Measurements from ENCODE around the gene YIF1B.

Gene YIF1B

GRCh38 chr19:38290631-38291147, 25.1 kb downstream of the YIF1B start:
- 0 out of 2 replicates have a peak overlapping the region, but pooled peaks have one; percentile 11 for H3K27ac ChIP-seq
- no peak for TF ChIP-seq Cebpa-rat (IDR thresholded peaks at IDR 0.05)
- no peak overlapping the region for H3K4me2 ChIP-seq
- peaks cover 33% of the 10 kb centered on the region for H4K20me1 ChIP-seq
- no peak overlapping the region for H3K4me3 ChIP-seq
- H3K36me3 ChIP-seq = peaks cover 85% of the 10 kb centered on the region
- H3K27me3 ChIP-seq = no peaks in the 10 kb centered on the region
- H3K4me1 ChIP-seq = peaks cover 18% of the 10 kb centered on the region
- no peak overlapping the region for H3K9ac ChIP-seq
- H3K9me3 ChIP-seq = no peaks in the 10 kb centered on the region

DNA sequence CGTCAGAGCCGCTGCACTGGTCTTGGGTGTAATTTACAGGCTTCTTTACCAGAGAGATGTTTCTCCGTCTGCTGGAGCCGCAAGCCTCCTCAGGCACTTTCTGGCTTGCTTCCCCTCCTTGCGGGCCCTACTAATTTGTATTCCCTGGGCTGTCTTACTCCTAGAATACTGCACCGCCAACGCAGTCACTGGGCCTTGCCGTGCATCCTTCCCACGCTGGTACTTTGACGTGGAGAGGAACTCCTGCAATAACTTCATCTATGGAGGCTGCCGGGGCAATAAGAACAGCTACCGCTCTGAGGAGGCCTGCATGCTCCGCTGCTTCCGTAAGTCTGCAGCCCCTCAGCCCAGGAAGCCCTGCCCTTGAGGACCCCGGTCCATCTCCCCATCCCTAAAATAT, 25.8 kb downstream of the YIF1B start:
- no peak overlapping the region for H3K4me2 ChIP-seq
- no peak overlapping the region for H3K4me3 ChIP-seq
- H3K4me1 ChIP-seq = peaks cover 25% of the 10 kb centered on the region
- no peak overlapping the region for H3K9ac ChIP-seq
- H3K27me3 ChIP-seq = no peaks in the 10 kb centered on the region
- no peaks in the 10 kb centered on the region for H3K9me3 ChIP-seq
- peaks cover 39% of the 10 kb centered on the region for H4K20me1 ChIP-seq
- H3K36me3 ChIP-seq = peaks cover 92% of the 10 kb centered on the region
- TF ChIP-seq Cebpa-rat (IDR thresholded peaks at IDR 0.05) = no peak
- no peak overlapping the region for H3K27ac ChIP-seq

GRCh38 chr19:38288123-38288855, 27.5 kb downstream of the YIF1B start:
- Histone ChIP-seq H3K27ac (no peak overlapping the region), H3K9ac (no peak overlapping the region), H3K4me3 (no peak overlapping the region), H3K9me3 (no peaks in the 10 kb centered on the region), H3K36me3 (peaks cover 91% of the 10 kb centered on the region), H3K4me2 (no peak overlapping the region), H4K20me1 (peaks cover 55% of the 10 kb centered on the region), H3K4me1 (peaks cover 42% of the 10 kb centered on the region), H3K27me3 (no peaks in the 10 kb centered on the region)
- TF ChIP-seq Cebpa-rat (IDR thresholded peaks at IDR 0.05) = no peak

DNA sequence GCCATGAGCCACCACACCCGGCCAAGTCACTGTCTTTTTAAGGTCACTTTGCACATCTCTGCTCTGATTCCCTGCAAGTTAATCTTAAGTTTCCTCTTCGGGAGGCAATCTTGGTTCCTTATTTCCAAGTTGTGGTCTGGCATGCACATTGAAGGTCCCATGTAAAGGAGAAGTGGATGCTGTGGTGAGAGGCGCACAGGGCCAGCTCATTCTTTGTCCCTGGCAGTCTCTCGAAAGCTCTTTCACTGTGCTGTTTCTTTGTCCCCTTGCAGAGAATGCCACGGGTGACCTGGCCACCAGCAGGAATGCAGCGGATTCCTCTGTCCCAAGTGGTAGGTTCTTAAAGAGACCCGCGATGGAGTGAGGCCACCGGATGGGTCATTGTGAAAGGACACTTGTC, 28.1 kb downstream of the YIF1B start:
- H3K36me3 ChIP-seq = peaks cover 88% of the 10 kb centered on the region
- no peak overlapping the region for H3K4me3 ChIP-seq
- H4K20me1 ChIP-seq = peaks cover 62% of the 10 kb centered on the region
- no peak overlapping the region for H3K27ac ChIP-seq
- H3K9me3 ChIP-seq = no peaks in the 10 kb centered on the region
- no peak overlapping the region for H3K4me2 ChIP-seq
- H3K9ac ChIP-seq = no peak overlapping the region
- H3K4me1 ChIP-seq = peaks cover 48% of the 10 kb centered on the region
- no peaks in the 10 kb centered on the region for H3K27me3 ChIP-seq
- no peak for TF ChIP-seq Cebpa-rat (IDR thresholded peaks at IDR 0.05)

GRCh38 chr19:38285567-38285966, 30.2 kb downstream of the YIF1B start:
- peaks cover 77% of the 10 kb centered on the region for H3K36me3 ChIP-seq
- peaks cover 68% of the 10 kb centered on the region for H3K4me1 ChIP-seq
- no peak overlapping the region for H3K4me3 ChIP-seq
- no peaks in the 10 kb centered on the region for H3K9me3 ChIP-seq
- H4K20me1 ChIP-seq = peaks cover 69% of the 10 kb centered on the region
- H3K4me2 ChIP-seq = peak overlapping the region; percentile 83
- no peak overlapping the region for H3K9ac ChIP-seq
- TF ChIP-seq Cebpa-rat (IDR thresholded peaks at IDR 0.05) = no peak
- H3K27ac ChIP-seq = no peak overlapping the region
- no peaks in the 10 kb centered on the region for H3K27me3 ChIP-seq

GRCh38 chr19:38284422-38284821, 31.3 kb downstream of the YIF1B start:
- H3K4me1 ChIP-seq = peaks cover 80% of the 10 kb centered on the region
- no peak overlapping the region for H3K4me3 ChIP-seq
- H3K36me3 ChIP-seq = peaks cover 74% of the 10 kb centered on the region
- no peaks in the 10 kb centered on the region for H3K9me3 ChIP-seq
- peak overlapping the region; percentile 83 for H3K4me2 ChIP-seq
- TF ChIP-seq Cebpa-rat (IDR thresholded peaks at IDR 0.05) = no peak
- H3K9ac ChIP-seq = peak overlapping the region; percentile 54; the same call in 1 of the 2 replicates
- H3K27ac ChIP-seq = peak overlapping the region; percentile 68
- H3K27me3 ChIP-seq = no peaks in the 10 kb centered on the region
- H4K20me1 ChIP-seq = peaks cover 77% of the 10 kb centered on the region

DNA sequence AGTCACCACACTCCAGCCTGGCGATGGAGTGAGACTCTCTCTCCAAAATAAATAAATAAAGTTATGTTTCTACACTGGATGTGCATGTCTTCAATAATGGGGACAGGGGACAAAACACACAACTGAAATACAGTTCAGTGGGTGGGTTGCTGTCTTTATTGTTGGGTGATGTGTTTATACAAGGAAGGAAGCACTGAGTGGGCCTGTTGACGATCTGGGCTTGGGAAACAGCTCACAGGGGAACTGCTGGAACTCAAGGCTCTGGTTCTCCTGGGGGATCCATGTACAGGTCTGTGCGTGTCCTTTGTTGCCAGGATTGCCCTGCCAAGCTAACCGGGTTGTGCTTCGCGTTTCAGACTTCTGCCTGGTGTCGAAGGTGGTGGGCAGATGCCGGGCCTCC, 32.5 kb downstream of the YIF1B start:
- Histone ChIP-seq H3K4me2 (no peak overlapping the region), H3K9me3 (no peaks in the 10 kb centered on the region), H3K36me3 (peaks cover 68% of the 10 kb centered on the region), H3K4me3 (no peak overlapping the region), H3K9ac (no peak overlapping the region), H3K27me3 (no peaks in the 10 kb centered on the region), H3K4me1 (peaks cover 91% of the 10 kb centered on the region), H4K20me1 (peaks cover 88% of the 10 kb centered on the region), H3K27ac (no peak overlapping the region)
- TF ChIP-seq Cebpa-rat (IDR thresholded peaks at IDR 0.05) = no peak

DNA sequence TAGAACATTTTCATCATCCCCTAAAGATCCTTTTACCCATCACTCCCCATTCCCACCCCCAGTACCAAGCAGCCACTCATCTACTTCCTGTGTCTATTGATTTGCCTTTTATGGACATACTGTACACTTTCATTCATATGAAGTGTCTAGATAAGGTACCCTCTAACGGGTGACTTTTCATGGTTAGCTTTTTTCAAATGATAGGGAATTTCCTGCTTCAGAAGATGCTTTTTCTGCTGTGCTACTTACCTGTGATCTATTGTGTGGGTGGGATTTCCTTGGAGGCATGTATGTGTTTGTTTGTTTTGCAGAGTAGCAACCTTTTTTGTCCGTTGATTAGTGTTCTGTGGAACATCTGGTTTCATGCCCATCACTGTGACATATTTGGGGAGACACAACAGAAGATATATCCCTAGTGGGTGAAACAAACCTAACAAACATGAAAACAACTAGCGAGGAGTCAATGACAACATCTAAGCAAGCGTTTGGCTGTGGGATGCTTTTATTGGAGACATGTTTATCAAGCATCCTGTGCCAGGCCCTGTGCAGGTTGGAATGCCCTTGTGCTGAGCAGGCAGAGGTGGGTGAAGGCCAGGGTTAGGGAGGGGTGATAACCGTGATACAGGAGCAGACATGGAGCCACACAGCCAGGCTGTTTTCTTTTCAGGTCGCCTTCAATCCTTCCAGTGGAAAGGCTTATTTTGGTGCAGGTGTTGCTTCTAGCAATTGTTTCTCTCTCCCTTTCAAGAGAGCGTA, 33.8 kb downstream of the YIF1B start:
- H4K20me1 ChIP-seq = peaks cover 98% of the 10 kb centered on the region
- no peaks in the 10 kb centered on the region for H3K27me3 ChIP-seq
- TF ChIP-seq Cebpa-rat (IDR thresholded peaks at IDR 0.05) = no peak
- H3K4me1 ChIP-seq = peaks cover 91% of the 10 kb centered on the region
- peak overlapping the region; percentile 16; the same call in 1 of the 2 replicates for H3K4me2 ChIP-seq
- H3K9me3 ChIP-seq = no peaks in the 10 kb centered on the region
- H3K9ac ChIP-seq = 0 out of 2 replicates have a peak overlapping the region, but pooled peaks have one; percentile 35
- H3K36me3 ChIP-seq = peaks cover 61% of the 10 kb centered on the region
- H3K4me3 ChIP-seq = no peak overlapping the region
- no peak overlapping the region for H3K27ac ChIP-seq

DNA sequence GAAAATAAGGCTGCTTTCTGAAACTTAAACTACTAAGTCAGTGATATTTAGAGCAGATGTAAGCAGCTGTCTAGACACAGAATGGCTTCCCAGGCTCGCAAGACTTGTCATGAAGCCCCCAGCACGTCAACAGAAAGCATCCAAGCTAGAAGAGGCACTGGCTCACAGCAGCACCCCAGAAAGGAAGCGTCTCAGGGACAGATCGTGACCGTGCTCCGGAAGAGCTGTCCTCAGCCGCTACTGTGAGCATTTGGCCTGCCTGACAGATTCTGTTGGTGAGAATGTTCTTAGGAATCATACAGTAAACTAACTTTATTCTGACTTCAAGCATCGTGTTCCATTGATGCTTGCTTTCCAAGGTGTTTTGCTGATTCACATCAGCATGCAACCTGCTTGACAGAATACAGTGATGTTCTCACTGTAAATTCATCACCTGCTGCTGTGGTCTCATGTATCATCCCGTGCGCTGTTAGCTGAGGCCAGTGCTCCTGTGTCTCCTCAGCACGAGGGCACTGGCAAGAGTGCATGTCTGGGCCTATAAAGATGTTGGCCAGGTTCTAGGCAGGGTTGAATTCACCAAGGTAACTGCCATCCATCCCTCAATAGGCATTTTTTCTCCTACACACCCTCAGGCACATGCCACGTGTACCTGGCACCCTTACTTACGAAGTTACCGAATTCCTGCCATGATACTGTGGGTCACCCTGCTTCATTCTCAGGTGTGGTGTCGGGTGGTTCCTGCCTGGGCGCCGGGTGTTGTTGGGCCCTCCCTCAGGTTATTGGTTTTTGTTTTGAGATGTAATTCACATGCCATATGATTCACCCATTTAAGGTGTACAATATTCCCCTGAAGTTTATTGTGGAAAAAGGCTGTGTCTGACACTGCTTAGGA, 35.5 kb downstream of the YIF1B start:
- Histone ChIP-seq H3K27me3 (no peaks in the 10 kb centered on the region), H4K20me1 (peaks cover 100% of the 10 kb centered on the region), H3K9me3 (no peaks in the 10 kb centered on the region), H3K36me3 (peaks cover 56% of the 10 kb centered on the region), H3K9ac (no peak overlapping the region), H3K27ac (peak overlapping the region; percentile 40; the same call in 1 of the 2 replicates), H3K4me1 (peaks cover 87% of the 10 kb centered on the region), H3K4me2 (peak overlapping the region; percentile 27), H3K4me3 (no peak overlapping the region)
- no peak for TF ChIP-seq Cebpa-rat (IDR thresholded peaks at IDR 0.05)

Measured in BLaER1 (cell line).